ENCODE data around the gene GRXCR2. TPM values are rescaled to one million over a fixed set of nuclear protein-coding genes. Genes with fewer than 3 reads are reported as not detected.

GRXCR2 gene
- total RNA-seq, 1 experiment from 2014 or later: not detected

- intact Hi-C loops (cut with micrococcal nuclease): no loop called here
- ChIA-PET CTCF (no interaction called here), RAD21 (ENCODE audit: low non-redundant PET in 1 of 2, low total read pairs in 2 of 2, uncharacterized antibody in 2 of 2, unreplicated experiment in 2 of 2) (no interaction called here), POLR2A (no interaction called here)
- Histone ChIP-seq H3K27me3 (ENCODE audit: insufficient read depth, low read length) (no peaks in the 10 kb centered on the region), H3K4me3 (replicated peaks in 1 of 2; ENCODE audit: low read depth in 1 of 2, low read length in 2 of 2) (no peak overlapping the region), H3K9ac (ENCODE audit: low read length) (no peak overlapping the region), H3K4me1 (ENCODE audit: control insufficient read depth in 1 of 2, insufficient read depth in 2 of 2, low read length in 2 of 2) (peaks cover 12 to 37% of the 10 kb centered on the region in 2 experiments), H3K36me3 (ENCODE audit: control insufficient read depth in 1 of 2, insufficient read depth in 2 of 2, low read length in 2 of 2) (no peaks in the 10 kb centered on the region), H3K27ac (ENCODE audit: low read depth, low read length) (no peak overlapping the region), H3K9me3 (ENCODE audit: control insufficient read depth in 1 of 2, insufficient read depth in 1 of 2, low read depth in 1 of 2, low read length in 2 of 2) (no peaks in the 10 kb centered on the region), H3K4me2 (ENCODE audit: low read length) (peak overlapping the region; percentile 70), H4K20me1 (ENCODE audit: insufficient read depth) (no peaks in the 10 kb centered on the region), H2AFZ (ENCODE audit: low read depth, low read length, poor library complexity, severe bottlenecking) (peak overlapping the region; percentile 86), H3K79me2 (ENCODE audit: insufficient read depth, low read length) (no peaks in the 10 kb centered on the region), H3K9me2 (ENCODE audit: insufficient read depth) (no peaks in the 10 kb centered on the region)
- TF ChIP-seq ZFX (IDR thresholded peaks at IDR 0.05) (no peak), MAX (IDR thresholded peaks at IDR 0.05) (no peak), EZH2phosphoT487 (IDR thresholded peaks at IDR 0.05; ENCODE audit: borderline replicate concordance) (no peak), YY1 (IDR thresholded peaks at IDR 0.05; ENCODE audit: extremely low read depth, insufficient replicate concordance, low read depth, low read length) (no peak), SIN3A (IDR thresholded peaks at IDR 0.05; ENCODE audit: low read depth) (no peak), JUND (IDR thresholded peaks at IDR 0.05) (no peak), POLR2AphosphoS5 (IDR thresholded peaks at IDR 0.05; ENCODE audit: low read depth, low read length) (no peak), ELF1 (IDR thresholded peaks at IDR 0.05; ENCODE audit: borderline replicate concordance, low read depth) (no peak), ZNF274 (IDR thresholded peaks at IDR 0.05; ENCODE audit: low read depth, low read length) (no peak)
- DNase-seq (ENCODE audit: low read depth, low spot score): no peak
- no peak for ATAC-seq
- BruUV-seq (replicated peaks): no TSS peak
Measured at GRCh38 chr5:145853781-145854376, 18.9 kb downstream of the GRXCR2 start.

- H3K9me2 ChIP-seq (ENCODE audit: insufficient read depth): no peaks in the 10 kb centered on the region
- no TSS peak for BruUV-seq (replicated peaks)
- H3K4me1 ChIP-seq (ENCODE audit: control insufficient read depth in 1 of 2, insufficient read depth in 2 of 2, low read length in 2 of 2): peaks cover 12 to 46% of the 10 kb centered on the region in 2 experiments
- H3K27ac ChIP-seq (ENCODE audit: low read depth, low read length): no peak overlapping the region
- CTCF ChIA-PET: no interaction called here
- no peaks in the 10 kb centered on the region for H4K20me1 ChIP-seq (ENCODE audit: insufficient read depth)
- H3K4me2 ChIP-seq (ENCODE audit: low read length): no peak overlapping the region
- no peaks in the 10 kb centered on the region for H3K79me2 ChIP-seq (ENCODE audit: insufficient read depth, low read length)
- H3K36me3 ChIP-seq (ENCODE audit: control insufficient read depth in 1 of 2, insufficient read depth in 2 of 2, low read length in 2 of 2): no peaks in the 10 kb centered on the region
- ATAC-seq (no peak), DNase-seq (ENCODE audit: low read depth, low spot score) (no peak)
- no peak overlapping the region for H3K9ac ChIP-seq (ENCODE audit: low read length)
- RAD21 ChIA-PET (ENCODE audit: low non-redundant PET in 1 of 2, low total read pairs in 2 of 2, uncharacterized antibody in 2 of 2, unreplicated experiment in 2 of 2): no interaction called here
- H3K27me3 ChIP-seq (ENCODE audit: insufficient read depth, low read length): no peaks in the 10 kb centered on the region
- no peak overlapping the region for H3K4me3 ChIP-seq (replicated peaks in 1 of 2; ENCODE audit: low read depth in 1 of 2, low read length in 2 of 2)
- no peak overlapping the region for H2AFZ ChIP-seq (ENCODE audit: low read depth, low read length, poor library complexity, severe bottlenecking)
- POLR2A ChIA-PET: no interaction called here
- H3K9me3 ChIP-seq (ENCODE audit: control insufficient read depth in 1 of 2, insufficient read depth in 1 of 2, low read depth in 1 of 2, low read length in 2 of 2): no peaks in the 10 kb centered on the region
- intact Hi-C loops (cut with micrococcal nuclease): no loop called here
- TF ChIP-seq JUND (IDR thresholded peaks at IDR 0.05) (no peak), EZH2 (IDR thresholded peaks at IDR 0.05) (no peak), ATF3 (IDR thresholded peaks at IDR 0.05) (no peak), CTCF (IDR thresholded peaks at IDR 0.05 in 2 of 3, conservative IDR thresholded peaks at IDR 0.05 in 1 of 3; ENCODE audit: borderline replicate concordance in 1 of 3, insufficient read depth in 1 of 3, low read depth in 2 of 3, low read length in 2 of 3) (no peak), SP1 (IDR thresholded peaks at IDR 0.05; ENCODE audit: low read depth) (no peak), ZNF274 (IDR thresholded peaks at IDR 0.05; ENCODE audit: low read depth, low read length) (no peak), CEBPB (IDR thresholded peaks at IDR 0.05; ENCODE audit: low read depth) (no peak), SIN3A (IDR thresholded peaks at IDR 0.05; ENCODE audit: low read depth) (no peak), ELF1 (IDR thresholded peaks at IDR 0.05; ENCODE audit: borderline replicate concordance, low read depth) (no peak), EZH2phosphoT487 (IDR thresholded peaks at IDR 0.05; ENCODE audit: borderline replicate concordance) (no peak), POLR2A (IDR thresholded peaks at IDR 0.05; ENCODE audit: borderline replicate concordance, extremely low read depth, insufficient read depth, insufficient read length) (no peak), TCF7L2 (IDR thresholded peaks at IDR 0.05; ENCODE audit: borderline replicate concordance, extremely low read depth, insufficient read depth, insufficient read length) (no peak), FOSL1 (IDR thresholded peaks at IDR 0.05; ENCODE audit: low read depth) (no peak), ZFX (IDR thresholded peaks at IDR 0.05) (no peak), MAX (IDR thresholded peaks at IDR 0.05) (no peak)
Measured at GRCh38 chr5:145852990-145853389, 19.8 kb downstream of the GRXCR2 start.

Measured in HCT116 (cell line).